GM21576 (cell line): Measurements from ENCODE around the gene DENND6B.

ENCODE experiments used
- ATAC-seq: cut with Tn5 transposase; IDR thresholded peaks from one replicate; pipeline ENCODE4 v1.9.1; 2021; ENCODE audit warnings: mild to moderate bottlenecking, moderate library complexity; ENCODE audit not compliant: unreplicated experiment

The DENND6B gene

GRCh38 chr22:50304528-50305392, 22.1 kb downstream of the DENND6B start:
- ATAC-seq: no peak

- no peak for ATAC-seq
These were observed 22.8 kb downstream of the DENND6B start for GRCh38 chr22:50303848-50304527.

GRCh38 chr22:50303515-50303847, 23.3 kb downstream of the DENND6B start:
- no peak for ATAC-seq

GRCh38 chr22:50302564-50302963, 24.2 kb downstream of the DENND6B start:
- ATAC-seq: no peak

- ATAC-seq: no peak
These were observed 24.7 kb downstream of the DENND6B start for GRCh38 chr22:50302041-50302541.

- no peak for ATAC-seq
These were observed 25.2 kb downstream of the DENND6B start for GRCh38 chr22:50301581-50301991.

- no peak for ATAC-seq
These were observed 26.1 kb downstream of the DENND6B start for GRCh38 chr22:50300620-50301257.

GRCh38 chr22:50299785-50300619, 26.8 kb downstream of the DENND6B start:
- ATAC-seq: no peak

GRCh38 chr22:50298937-50299784, 27.7 kb downstream of the DENND6B start:
- ATAC-seq: no peak

GRCh38 chr22:50298266-50298637, 28.6 kb downstream of the DENND6B start:
- no peak for ATAC-seq

GRCh38 chr22:50297510-50298265, 29.1 kb downstream of the DENND6B start:
- ATAC-seq: no peak

- ATAC-seq: no peak
These were observed 29.9 kb downstream of the DENND6B start for GRCh38 chr22:50296658-50297490.

- no peak for ATAC-seq
These were observed 32.5 kb downstream of the DENND6B start for GRCh38 chr22:50294319-50294656.

GRCh38 chr22:50293441-50294318, 33.1 kb downstream of the DENND6B start:
- no peak for ATAC-seq

GRCh38 chr22:50292643-50293440, 34.0 kb downstream of the DENND6B start:
- ATAC-seq: no peak

- no peak for ATAC-seq
These were observed 36.7 kb downstream of the DENND6B start for GRCh38 chr22:50289942-50290630.
